ENCODE results near the gene C1orf116.

- TF ChIP-seq POLR2A (IDR thresholded peaks at IDR 0.05) = no peak
- TF ChIP-seq POLR2AphosphoS5 (IDR thresholded peaks at IDR 0.05) = no peak
- no peak for TF ChIP-seq CTCF (IDR thresholded peaks at IDR 0.05)
These were observed 17.0 kb upstream of the C1orf116 start for GRCh38 chr1:207049514-207049913.

All from prostate gland (tissue), 2 donors.